HCT116 (cell line): ENCODE results near the gene SGMS1. TPM values are rescaled to one million over a fixed set of nuclear protein-coding genes. Genes with fewer than 3 reads are reported as not detected.

Experiments used
- ATAC-seq: fragments of 200-7000 bp; cut with Tn5 transposase; 2 replicates; pipeline ENCODE4 v1.9.1; 2020; ENCODE audit warnings: mild to moderate bottlenecking, moderate library complexity
- BruUV-seq: library from RNA; stranded (reverse); fragments of 400-500 nt; replicated peaks from 2 replicates; lab custom pipeline; 2021; lab: Mats Ljungman, UMichigan
- CTCF ChIA-PET: fragments of 300-600 bp; sonication (Branson Sonifier 250); formaldehyde crosslinking; loops from one replicate; lab custom pipeline; 2021; ENCODE audit warnings: antibody characterized with exemption; lab: Charles Lee
- POLR2A ChIA-PET: fragments of 300-600, 350-600 bp; sonication (Branson Sonifier 250); formaldehyde crosslinking; loops from one replicate; lab custom pipeline; 2021; ENCODE audit warnings: antibody characterized with exemption; lab: Charles Lee
- RAD21 ChIA-PET, 2 experiments: fragments of 300-600 bp; sonication (Branson Sonifier 250); formaldehyde crosslinking; loops; one replicate each; lab custom pipeline; 2023; ENCODE audit warnings: low total read pairs in 2 of 2; ENCODE audit not compliant: uncharacterized antibody in 2 of 2, unreplicated experiment in 2 of 2, low non-redundant PET in 1 of 2; lab: Charles Lee
- DNase-seq: peaks from one replicate; pipeline ENCODE4 v3.0.0-alpha.2; 2010; ENCODE audit warnings: low read depth, low spot score
- H2AFZ ChIP-seq: fragments of 200-600 bp; shearing (Covaris generic), sonication (generic); 2 replicates; pipeline ENCODE4 v1.6.1; 2017; ENCODE audit warnings: low read depth, mixed run types, mixed read lengths, antibody characterized with exemption, low read length; ENCODE audit not compliant: poor library complexity, severe bottlenecking
- H3K27ac ChIP-seq: 2 replicates; pipeline ENCODE4 v1.5.1; 2012; ENCODE audit warnings: low read depth, low read length
- H3K27me3 ChIP-seq: fragments of 200-600 bp; sonication (generic); 2 replicates; pipeline ENCODE4 v1.6.1; 2016; ENCODE audit warnings: mixed run types, low read length, mixed read lengths; ENCODE audit not compliant: insufficient read depth
- H3K36me3 ChIP-seq, 2 experiments: fragments of 200-500 bp in 1 of 2; fragments of 200-600 bp in 1 of 2; sonication (Bioruptor generic) in 1 of 2; sonication (generic) in 1 of 2; 2 replicates each; pipeline versions ENCODE4 v1.5.1 to v1.6.1; 2014 to 2016; ENCODE audit warnings: low read length in 2 of 2, inconsistent platforms in 1 of 2, mixed read lengths in 1 of 2, mixed run types in 1 of 2; ENCODE audit not compliant: insufficient read depth in 2 of 2, control insufficient read depth in 1 of 2
- H3K4me1 ChIP-seq, 2 experiments: fragments of 200-600 bp in 1 of 2; sonication (generic) in 1 of 2; 2 replicates each; pipeline versions ENCODE4 v1.5.1 to v1.6.1; 2012 to 2017; ENCODE audit warnings: low read length in 2 of 2, inconsistent platforms in 1 of 2, mild to moderate bottlenecking in 1 of 2, mixed read lengths in 1 of 2, mixed run types in 1 of 2, moderate library complexity in 1 of 2; ENCODE audit not compliant: insufficient read depth in 2 of 2, control insufficient read depth in 1 of 2
- H3K4me2 ChIP-seq: fragments of 200-600 bp; sonication (generic); 2 replicates; pipeline ENCODE4 v1.6.1; 2017; ENCODE audit warnings: mixed run types, low read length, mixed read lengths
- H3K4me3 ChIP-seq, 2 experiments: fragments of 200-600 bp in 1 of 2; sonication (generic) in 1 of 2; replicated peaks in 1 of 2; 2 replicates each; pipeline ENCODE4 v1.5.1; 2011 to 2016; ENCODE audit warnings: low read length in 2 of 2, control low read depth in 1 of 2, low read depth in 1 of 2, mild to moderate bottlenecking in 1 of 2, mixed read lengths in 1 of 2, mixed run types in 1 of 2
- H3K79me2 ChIP-seq: fragments of 200-600 bp; sonication (generic); 2 replicates; pipeline ENCODE4 v1.6.1; 2017; ENCODE audit warnings: mild to moderate bottlenecking, mixed run types, low read length, moderate library complexity, mixed read lengths; ENCODE audit not compliant: insufficient read depth
- H3K9ac ChIP-seq: fragments of 200-600 bp; sonication (generic); 2 replicates; pipeline ENCODE4 v1.6.1; 2016; ENCODE audit warnings: low read length, mixed read lengths
- H3K9me2 ChIP-seq: fragments of 200-600 bp; sonication (generic), shearing (Covaris generic); 2 replicates; pipeline ENCODE4 v1.6.1; 2017; ENCODE audit warnings: mixed run types, mild to moderate bottlenecking, moderate library complexity; ENCODE audit not compliant: insufficient read depth
- H3K9me3 ChIP-seq, 2 experiments: fragments of 200-500 bp in 1 of 2; fragments of 200-600 bp in 1 of 2; sonication (Bioruptor generic) in 1 of 2; sonication (generic) in 1 of 2; 2 replicates each; pipeline ENCODE4 v1.6.1; 2014 to 2017; ENCODE audit warnings: low read length in 2 of 2, mixed read lengths in 2 of 2, inconsistent platforms in 1 of 2, low read depth in 1 of 2, mild to moderate bottlenecking in 1 of 2, mixed run types in 1 of 2, moderate library complexity in 1 of 2; ENCODE audit not compliant: control insufficient read depth in 1 of 2, insufficient read depth in 1 of 2
- H4K20me1 ChIP-seq: fragments of 200-600 bp; sonication (generic), shearing (Covaris generic); 2 replicates; pipeline ENCODE4 v1.6.1; 2017; ENCODE audit warnings: mixed run types, mild to moderate bottlenecking, moderate library complexity; ENCODE audit not compliant: insufficient read depth
- CBX3 ChIP-seq: IDR thresholded peaks from 2 replicates; pipeline ENCODE4 v1.6.1; 2012; ENCODE audit warnings: low read depth
- CEBPB ChIP-seq: IDR thresholded peaks from 2 replicates; pipeline ENCODE4 v1.6.1; 2012; ENCODE audit warnings: low read depth
- EZH2phosphoT487 ChIP-seq: fragments of 200-600 bp; IDR thresholded peaks from 2 replicates; pipeline ENCODE4 v1.6.1; 2018; ENCODE audit warnings: antibody characterized with exemption, borderline replicate concordance
- FOSL1 ChIP-seq: IDR thresholded peaks from 2 replicates; pipeline ENCODE4 v1.6.1; 2012; ENCODE audit warnings: low read depth
- POLR2AphosphoS5 ChIP-seq: IDR thresholded peaks from 2 replicates; pipeline ENCODE4 v1.6.1; 2011; ENCODE audit warnings: mild to moderate bottlenecking, low read depth, low read length, moderate library complexity
- YY1 ChIP-seq: IDR thresholded peaks from 2 replicates; pipeline ENCODE4 v1.6.1; 2011; ENCODE audit warnings: low read length, low read depth, moderate library complexity, mild to moderate bottlenecking; ENCODE audit not compliant: insufficient replicate concordance; ENCODE audit errors: extremely low read depth
- intact Hi-C: fragments of 100-400 bp; cut with micrococcal nuclease; formaldehyde crosslinking; loops from 2 replicates; pipeline ENCODE4 v1.10.0; 2022
- total RNA-seq: library from RNA; stranded (reverse); gene quantifications from one replicate; pipeline ENCODE4 v1.2.1, GENCODE V29; 2021; ENCODE audit not compliant: unreplicated experiment
- TF ChIP-seq, protein P1 (sequence below): IDR thresholded peaks from 2 replicates; pipeline ENCODE4 v1.6.1; 2012; ENCODE audit warnings: low read depth
- TF ChIP-seq, protein P2 (sequence below): IDR thresholded peaks from 2 replicates; pipeline ENCODE4 v1.6.1; 2012
- TF ChIP-seq, protein P3 (sequence below), 3 experiments: fragments of 200-600 bp in 1 of 3; sonication (generic) in 1 of 3; IDR thresholded peaks in 2 of 3; conservative IDR thresholded peaks in 1 of 3; 2 replicates each; pipeline ENCODE4 v1.5.1; 2012 to 2017; ENCODE audit warnings: low read depth in 2 of 3, low read length in 2 of 3, antibody characterized with exemption in 1 of 3, borderline replicate concordance in 1 of 3, control low read depth in 1 of 3, mild to moderate bottlenecking in 1 of 3, mixed read lengths in 1 of 3, mixed run types in 1 of 3, moderate library complexity in 1 of 3; ENCODE audit not compliant: insufficient read depth in 1 of 3
- TF ChIP-seq, protein P4 (sequence below): IDR thresholded peaks from 2 replicates; pipeline ENCODE4 v1.6.1; 2012

SGMS1 gene
- total RNA-seq, 1 experiment from 2014 or later = 29.1 TPM

DNA sequence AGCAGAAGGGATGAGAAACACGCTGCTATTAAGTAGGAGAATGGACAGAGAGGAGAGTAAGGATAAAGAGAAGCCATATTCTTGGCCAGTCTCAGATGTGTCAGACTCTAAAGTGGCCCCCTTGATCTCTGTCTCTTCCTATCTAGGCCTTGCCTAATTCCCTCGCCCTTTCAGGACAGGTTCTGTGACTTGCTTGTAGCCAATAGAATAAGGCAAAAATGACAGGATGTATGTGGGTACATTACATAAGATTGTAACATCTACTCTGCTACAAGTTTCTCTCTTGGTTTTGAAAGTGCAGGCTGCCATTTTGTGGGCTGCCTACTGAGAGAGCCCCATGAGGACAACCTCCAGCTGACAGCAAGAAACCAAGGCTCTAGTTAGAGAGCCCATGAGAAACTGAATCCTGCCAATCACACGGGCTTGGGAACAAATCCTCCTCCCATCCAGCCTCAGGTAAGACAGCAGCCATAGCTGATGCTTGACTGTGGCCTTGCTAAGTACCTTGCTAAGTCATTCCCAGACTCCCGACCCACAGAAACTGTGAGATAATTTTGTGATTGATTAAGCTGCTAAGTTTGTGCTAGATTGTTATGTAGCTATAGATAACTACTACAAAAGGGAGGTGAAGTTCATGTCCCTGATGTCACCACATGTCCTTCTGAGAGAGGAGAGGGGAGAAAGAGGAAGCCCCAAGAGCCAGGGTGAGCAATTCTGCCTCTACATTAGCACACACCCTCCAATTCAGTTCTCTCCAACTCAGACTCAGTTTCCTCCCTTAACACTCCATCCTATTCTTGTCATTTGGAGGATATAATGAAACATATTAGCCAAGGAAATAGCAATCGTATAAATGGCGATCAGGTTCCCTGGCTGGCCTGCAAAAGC, 185.5 kb downstream of the SGMS1 start:
- H2AFZ ChIP-seq = no peak overlapping the region
- ChIA-PET CTCF (no interaction called here), RAD21 (no interaction called here), POLR2A (no interaction called here)
- H3K4me2 ChIP-seq = no peak overlapping the region
- no peak for DNase-seq
- intact Hi-C loops = no loop called here
- H3K9ac ChIP-seq = no peak overlapping the region
- no peaks in the 10 kb centered on the region for H3K9me2 ChIP-seq
- no peaks in the 10 kb centered on the region for H3K79me2 ChIP-seq
- no peak overlapping the region for H3K4me3 ChIP-seq
- H3K4me1 ChIP-seq = no peaks in the 10 kb centered on the region
- no peaks in the 10 kb centered on the region for H3K9me3 ChIP-seq
- no peak overlapping the region for H3K27ac ChIP-seq
- no TSS peak for BruUV-seq
- TF ChIP-seq CEBPB (no peak), CBX3 (no peak)
- TF ChIP-seq, protein P1, sequence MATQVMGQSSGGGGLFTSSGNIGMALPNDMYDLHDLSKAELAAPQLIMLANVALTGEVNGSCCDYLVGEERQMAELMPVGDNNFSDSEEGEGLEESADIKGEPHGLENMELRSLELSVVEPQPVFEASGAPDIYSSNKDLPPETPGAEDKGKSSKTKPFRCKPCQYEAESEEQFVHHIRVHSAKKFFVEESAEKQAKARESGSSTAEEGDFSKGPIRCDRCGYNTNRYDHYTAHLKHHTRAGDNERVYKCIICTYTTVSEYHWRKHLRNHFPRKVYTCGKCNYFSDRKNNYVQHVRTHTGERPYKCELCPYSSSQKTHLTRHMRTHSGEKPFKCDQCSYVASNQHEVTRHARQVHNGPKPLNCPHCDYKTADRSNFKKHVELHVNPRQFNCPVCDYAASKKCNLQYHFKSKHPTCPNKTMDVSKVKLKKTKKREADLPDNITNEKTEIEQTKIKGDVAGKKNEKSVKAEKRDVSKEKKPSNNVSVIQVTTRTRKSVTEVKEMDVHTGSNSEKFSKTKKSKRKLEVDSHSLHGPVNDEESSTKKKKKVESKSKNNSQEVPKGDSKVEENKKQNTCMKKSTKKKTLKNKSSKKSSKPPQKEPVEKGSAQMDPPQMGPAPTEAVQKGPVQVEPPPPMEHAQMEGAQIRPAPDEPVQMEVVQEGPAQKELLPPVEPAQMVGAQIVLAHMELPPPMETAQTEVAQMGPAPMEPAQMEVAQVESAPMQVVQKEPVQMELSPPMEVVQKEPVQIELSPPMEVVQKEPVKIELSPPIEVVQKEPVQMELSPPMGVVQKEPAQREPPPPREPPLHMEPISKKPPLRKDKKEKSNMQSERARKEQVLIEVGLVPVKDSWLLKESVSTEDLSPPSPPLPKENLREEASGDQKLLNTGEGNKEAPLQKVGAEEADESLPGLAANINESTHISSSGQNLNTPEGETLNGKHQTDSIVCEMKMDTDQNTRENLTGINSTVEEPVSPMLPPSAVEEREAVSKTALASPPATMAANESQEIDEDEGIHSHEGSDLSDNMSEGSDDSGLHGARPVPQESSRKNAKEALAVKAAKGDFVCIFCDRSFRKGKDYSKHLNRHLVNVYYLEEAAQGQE = no peak
- ATAC-seq = no peak
- 0 out of 2 replicates have a peak, but pooled peaks cover 4% of the 10 kb centered on the region for H4K20me1 ChIP-seq
- no peaks in the 10 kb centered on the region for H3K27me3 ChIP-seq
- H3K36me3 ChIP-seq = no peaks in the 10 kb centered on the region

DNA sequence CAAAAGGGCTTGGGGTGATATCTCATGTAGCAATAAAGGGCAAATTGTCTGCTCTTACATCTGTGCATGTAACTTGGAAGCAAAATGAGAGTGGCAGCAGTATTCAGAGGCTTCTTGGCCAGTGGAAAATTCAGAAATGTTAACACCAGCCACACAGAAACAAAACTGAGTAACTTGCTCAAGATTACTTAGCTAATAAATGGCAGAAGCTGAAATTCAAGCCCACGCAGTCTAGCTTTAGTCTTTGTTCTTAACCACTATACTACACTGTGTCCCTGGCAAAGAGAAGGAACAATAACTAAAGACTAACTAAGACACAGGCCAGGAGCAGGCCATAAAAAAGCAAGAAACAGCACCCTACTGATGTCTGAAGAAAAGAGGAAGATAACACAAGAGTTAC, 186.5 kb downstream of the SGMS1 start:
- no peak for DNase-seq
- no peak overlapping the region for H3K9ac ChIP-seq
- ChIA-PET POLR2A (no interaction called here), CTCF (no interaction called here), RAD21 (no interaction called here)
- intact Hi-C loops = no loop called here
- H3K36me3 ChIP-seq = no peaks in the 10 kb centered on the region
- no peak overlapping the region for H2AFZ ChIP-seq
- no peak overlapping the region for H3K4me3 ChIP-seq
- BruUV-seq = no TSS peak
- H4K20me1 ChIP-seq = 0 out of 2 replicates have a peak, but pooled peaks cover 4% of the 10 kb centered on the region
- H3K9me3 ChIP-seq = no peaks in the 10 kb centered on the region
- H3K9me2 ChIP-seq = no peaks in the 10 kb centered on the region
- H3K4me1 ChIP-seq = no peaks in the 10 kb centered on the region
- H3K27ac ChIP-seq = no peak overlapping the region
- H3K4me2 ChIP-seq = no peak overlapping the region
- ATAC-seq = no peak
- no peaks in the 10 kb centered on the region for H3K79me2 ChIP-seq
- no peaks in the 10 kb centered on the region for H3K27me3 ChIP-seq
- TF ChIP-seq POLR2AphosphoS5 (no peak), EZH2phosphoT487 (no peak), FOSL1 (no peak), YY1 (no peak)
- TF ChIP-seq, protein P2, sequence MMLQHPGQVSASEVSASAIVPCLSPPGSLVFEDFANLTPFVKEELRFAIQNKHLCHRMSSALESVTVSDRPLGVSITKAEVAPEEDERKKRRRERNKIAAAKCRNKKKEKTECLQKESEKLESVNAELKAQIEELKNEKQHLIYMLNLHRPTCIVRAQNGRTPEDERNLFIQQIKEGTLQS = no peak
- TF ChIP-seq, protein P3, sequence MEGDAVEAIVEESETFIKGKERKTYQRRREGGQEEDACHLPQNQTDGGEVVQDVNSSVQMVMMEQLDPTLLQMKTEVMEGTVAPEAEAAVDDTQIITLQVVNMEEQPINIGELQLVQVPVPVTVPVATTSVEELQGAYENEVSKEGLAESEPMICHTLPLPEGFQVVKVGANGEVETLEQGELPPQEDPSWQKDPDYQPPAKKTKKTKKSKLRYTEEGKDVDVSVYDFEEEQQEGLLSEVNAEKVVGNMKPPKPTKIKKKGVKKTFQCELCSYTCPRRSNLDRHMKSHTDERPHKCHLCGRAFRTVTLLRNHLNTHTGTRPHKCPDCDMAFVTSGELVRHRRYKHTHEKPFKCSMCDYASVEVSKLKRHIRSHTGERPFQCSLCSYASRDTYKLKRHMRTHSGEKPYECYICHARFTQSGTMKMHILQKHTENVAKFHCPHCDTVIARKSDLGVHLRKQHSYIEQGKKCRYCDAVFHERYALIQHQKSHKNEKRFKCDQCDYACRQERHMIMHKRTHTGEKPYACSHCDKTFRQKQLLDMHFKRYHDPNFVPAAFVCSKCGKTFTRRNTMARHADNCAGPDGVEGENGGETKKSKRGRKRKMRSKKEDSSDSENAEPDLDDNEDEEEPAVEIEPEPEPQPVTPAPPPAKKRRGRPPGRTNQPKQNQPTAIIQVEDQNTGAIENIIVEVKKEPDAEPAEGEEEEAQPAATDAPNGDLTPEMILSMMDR (IDR thresholded peaks at IDR 0.05 in 2 of 3, conservative IDR thresholded peaks at IDR 0.05 in 1 of 3; ENCODE audit: borderline replicate concordance in 1 of 3, insufficient read depth in 1 of 3, low read depth in 2 of 3, low read length in 2 of 3) = no peak
- TF ChIP-seq, protein P4, sequence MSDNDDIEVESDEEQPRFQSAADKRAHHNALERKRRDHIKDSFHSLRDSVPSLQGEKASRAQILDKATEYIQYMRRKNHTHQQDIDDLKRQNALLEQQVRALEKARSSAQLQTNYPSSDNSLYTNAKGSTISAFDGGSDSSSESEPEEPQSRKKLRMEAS = no peak
